ENCODE results near the gene GID8.

GRCh38 chr20:62972845-62973745, 35.1 kb downstream of the GID8 start:
- TF ChIP-seq FOXP2 (optimal IDR thresholded peaks at IDR 0.05; ENCODE audit: borderline replicate concordance, extremely low read depth, extremely low read length, insufficient read depth): no peak
- TF ChIP-seq REST (IDR thresholded peaks at IDR 0.05; ENCODE audit: insufficient read depth in 1 of 2, low read depth in 2 of 2, low read length in 2 of 2): no peak
- no peak for TF ChIP-seq POLR2AphosphoS5 (IDR thresholded peaks at IDR 0.05; ENCODE audit: low read depth, low read length)
- TF ChIP-seq SIN3A (IDR thresholded peaks at IDR 0.05; ENCODE audit: borderline replicate concordance, insufficient read depth, low read length): no peak
